ENCODE measurements around the gene PIGZ. TPM values are rescaled to one million over a fixed set of nuclear protein-coding genes. Genes with fewer than 3 reads are reported as not detected.

The PIGZ gene
- 1.0 to 2.2 TPM (median 1.5 TPM) in 5 replicates for total RNA-seq (2022; extraction: Qiagen RNA extraction; ENCODE audit: low read depth)

GRCh38 chr3:196968233-196969133, at the start of gene PIGZ:
PIGZ (minus strand) TSS chr3:196968833; CDS start chr3:196952031, 16,802 bp downstream.

GRCh38 chr3:196942226-196942914, 26.3 kb downstream of the PIGZ start, which contains the start of gene NCBP2:
NCBP2 (minus strand) TSS chr3:196942528; CDS start chr3:196942503, 25 bp downstream.

Other genes with a start within 250 kb of the PIGZ start
- gene PAK2, start 229.0 kb downstream of the PIGZ start, total RNA-seq (2022; extraction: Qiagen RNA extraction; ENCODE audit: low read depth) = 28.5 to 54.8 TPM (median 41.3 TPM) in 5 replicates
- 4.7 to 6.7 TPM (median 6.4 TPM) in 5 replicates for gene SENP5, start 100.9 kb downstream of the PIGZ start, total RNA-seq (2022; extraction: Qiagen RNA extraction; ENCODE audit: low read depth)
- gene NCBP2, start 26.3 kb downstream of the PIGZ start, total RNA-seq (2022; extraction: Qiagen RNA extraction; ENCODE audit: low read depth) = 34.2 to 52.0 TPM (median 45.4 TPM) in 5 replicates
- gene MELTF, start 61.0 kb upstream of the PIGZ start, total RNA-seq (2022; extraction: Qiagen RNA extraction; ENCODE audit: low read depth) = 41.9 to 66.3 TPM (median 54.5 TPM) in 5 replicates